ENCODE results near the gene RNMT.

The RNMT gene

DNA sequence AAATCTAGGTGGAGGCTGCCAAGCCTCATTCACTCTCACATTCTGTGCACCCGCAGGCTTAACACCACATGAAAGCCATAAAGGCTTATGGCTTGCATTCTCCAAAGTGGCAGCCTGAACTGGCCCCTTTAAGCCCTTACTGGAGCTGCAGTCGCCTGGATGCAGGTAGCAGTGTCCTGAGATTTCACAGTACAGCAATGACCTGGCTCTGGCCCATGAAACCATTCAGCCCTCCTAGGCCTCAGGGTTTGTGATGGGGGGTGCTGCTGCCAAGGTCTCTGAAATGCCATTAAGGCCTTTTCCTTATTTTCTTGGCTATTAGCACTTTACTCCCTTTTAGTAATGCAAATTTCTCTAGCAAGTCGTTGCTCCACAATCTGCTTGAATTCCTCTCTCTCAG is 48.6 kb downstream of the RNMT start:
- H3K27ac ChIP-seq (ENCODE audit: low read length) = no peak overlapping the region
- no peak overlapping the region for H2AFZ ChIP-seq (ENCODE audit: low read length)
- H3K36me3 ChIP-seq (replicated peaks; ENCODE audit: insufficient read depth, low read length) = no peaks in the 10 kb centered on the region
- H3K9me2 ChIP-seq (replicated peaks; ENCODE audit: insufficient read depth, low read length) = no peaks in the 10 kb centered on the region
- H3K27me3 ChIP-seq (replicated peaks; ENCODE audit: insufficient read depth, low read length) = no peaks in the 10 kb centered on the region
- no peaks in the 10 kb centered on the region for H4K20me1 ChIP-seq (ENCODE audit: insufficient read depth, low read length)
- no peaks in the 10 kb centered on the region for H3F3A ChIP-seq (ENCODE audit: insufficient read depth, low read length)
- H3K4me3 ChIP-seq (ENCODE audit: low read length) = no peak overlapping the region
- DNase-seq = no peak
- no peak overlapping the region for H3K4me2 ChIP-seq (ENCODE audit: low read depth, low read length)
- H3K4me1 ChIP-seq (ENCODE audit: low read length) = no peaks in the 10 kb centered on the region
- no peaks in the 10 kb centered on the region for H3K9me3 ChIP-seq (replicated peaks; ENCODE audit: insufficient read depth, low read length)
- no peaks in the 10 kb centered on the region for H3K79me2 ChIP-seq (ENCODE audit: low read length)
- TF ChIP-seq EZH2phosphoT487 (IDR thresholded peaks at IDR 0.05; ENCODE audit: low read length) (no peak), EZH2 (optimal IDR thresholded peaks at IDR 0.05; ENCODE audit: low read depth, low read length) (no peak), CTCF (IDR thresholded peaks at IDR 0.05; ENCODE audit: low read length) (no peak)
- H3K9ac ChIP-seq (ENCODE audit: low read length) = no peak overlapping the region

DNA sequence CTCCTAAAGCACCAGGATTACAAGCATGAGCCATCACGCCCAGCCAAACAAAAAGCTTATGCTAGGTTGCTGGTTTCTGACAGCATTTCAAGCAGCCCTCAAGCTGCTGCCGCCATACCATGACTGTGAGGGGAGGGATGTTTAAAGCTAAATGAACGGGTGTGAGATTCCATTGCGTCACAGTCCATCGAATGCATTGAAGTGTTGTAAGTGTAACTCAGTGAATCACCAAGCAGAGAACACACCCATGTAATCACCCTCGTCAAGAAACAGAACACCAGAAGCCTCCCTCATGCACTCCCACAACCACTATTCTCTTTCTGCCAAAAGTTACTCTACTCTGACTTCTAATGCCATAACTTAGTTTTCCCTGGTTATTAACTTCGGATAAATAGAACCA is 64.7 kb downstream of the RNMT start:
- Histone ChIP-seq H3K4me1 (ENCODE audit: low read length) (no peaks in the 10 kb centered on the region), H3K9me2 (replicated peaks; ENCODE audit: insufficient read depth, low read length) (no peaks in the 10 kb centered on the region), H3K4me2 (ENCODE audit: low read depth, low read length) (no peak overlapping the region), H3K9ac (ENCODE audit: low read length) (no peak overlapping the region), H3K27me3 (replicated peaks; ENCODE audit: insufficient read depth, low read length) (no peaks in the 10 kb centered on the region), H4K20me1 (ENCODE audit: insufficient read depth, low read length) (no peaks in the 10 kb centered on the region), H3K27ac (ENCODE audit: low read length) (no peak overlapping the region), H3K4me3 (ENCODE audit: low read length) (no peak overlapping the region), H3K9me3 (replicated peaks; ENCODE audit: insufficient read depth, low read length) (no peaks in the 10 kb centered on the region), H3K36me3 (replicated peaks; ENCODE audit: insufficient read depth, low read length) (no peaks in the 10 kb centered on the region), H2AFZ (ENCODE audit: low read length) (no peak overlapping the region), H3F3A (ENCODE audit: insufficient read depth, low read length) (no peaks in the 10 kb centered on the region), H3K79me2 (ENCODE audit: low read length) (no peaks in the 10 kb centered on the region)
- DNase-seq = no peak
- TF ChIP-seq EZH2 (optimal IDR thresholded peaks at IDR 0.05; ENCODE audit: low read depth, low read length) = no peak
- no peak for TF ChIP-seq EZH2phosphoT487 (IDR thresholded peaks at IDR 0.05; ENCODE audit: low read length)
- no peak for TF ChIP-seq CTCF (IDR thresholded peaks at IDR 0.05; ENCODE audit: low read length)

GRCh38 chr18:13793819-13794218 is 67.3 kb downstream of the RNMT start:
- Histone ChIP-seq H3K9me3 (replicated peaks; ENCODE audit: insufficient read depth, low read length) (no peaks in the 10 kb centered on the region), H3K36me3 (replicated peaks; ENCODE audit: insufficient read depth, low read length) (no peaks in the 10 kb centered on the region), H3F3A (ENCODE audit: insufficient read depth, low read length) (no peaks in the 10 kb centered on the region), H3K9me2 (replicated peaks; ENCODE audit: insufficient read depth, low read length) (no peaks in the 10 kb centered on the region), H3K4me3 (ENCODE audit: low read length) (no peak overlapping the region), H4K20me1 (ENCODE audit: insufficient read depth, low read length) (no peaks in the 10 kb centered on the region), H3K79me2 (ENCODE audit: low read length) (no peaks in the 10 kb centered on the region), H3K27ac (ENCODE audit: low read length) (no peak overlapping the region), H3K4me1 (ENCODE audit: low read length) (no peaks in the 10 kb centered on the region), H3K27me3 (replicated peaks; ENCODE audit: insufficient read depth, low read length) (no peaks in the 10 kb centered on the region), H2AFZ (ENCODE audit: low read length) (no peak overlapping the region), H3K4me2 (ENCODE audit: low read depth, low read length) (no peak overlapping the region), H3K9ac (ENCODE audit: low read length) (no peak overlapping the region)
- DNase-seq = no peak
- TF ChIP-seq EZH2phosphoT487 (IDR thresholded peaks at IDR 0.05; ENCODE audit: low read length) (no peak), EZH2 (optimal IDR thresholded peaks at IDR 0.05; ENCODE audit: low read depth, low read length) (no peak), CTCF (IDR thresholded peaks at IDR 0.05; ENCODE audit: low read length) (no peak)
